Stimulated activated CD8-positive, alpha-beta memory T cell treated with anti-CD3 and anti-CD28 coated beads, Interleukin-7, amount 100 ng/mL, for 24 hours (primary cell): ENCODE data around the gene TMEM50B.
"Not testable (repeated sequence)": the region's sequence is repeated elsewhere in the genome, so short reads cannot be mapped to it uniquely, and the experiment has no call there.

Experiments used
- DNase-seq: peaks from one replicate; pipeline ENCODE4 v3.0.0-alpha.2; 2020; ENCODE audit warnings: low read depth

The TMEM50B gene

DNA sequence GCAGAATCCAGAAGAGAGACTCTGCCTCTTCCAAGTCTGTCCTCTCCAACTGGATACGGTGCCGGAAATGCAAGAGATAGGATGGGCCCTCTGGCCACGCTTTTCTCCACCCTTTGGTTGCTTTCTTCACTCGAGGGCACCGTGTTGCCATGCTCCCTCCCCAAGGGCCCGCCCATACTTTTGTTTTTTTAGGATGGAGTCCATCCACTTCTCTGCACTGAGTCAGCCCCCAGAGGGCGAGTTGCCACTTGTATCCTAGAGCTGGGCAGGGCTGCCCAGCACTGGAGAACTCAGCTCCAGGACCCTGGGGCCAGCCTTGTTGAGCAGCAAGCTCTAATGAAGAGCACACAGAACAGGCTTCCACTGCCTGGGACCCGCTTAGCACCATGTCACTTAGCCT, 51.1 kb downstream of the TMEM50B start:
- DNase-seq = no peak

DNA sequence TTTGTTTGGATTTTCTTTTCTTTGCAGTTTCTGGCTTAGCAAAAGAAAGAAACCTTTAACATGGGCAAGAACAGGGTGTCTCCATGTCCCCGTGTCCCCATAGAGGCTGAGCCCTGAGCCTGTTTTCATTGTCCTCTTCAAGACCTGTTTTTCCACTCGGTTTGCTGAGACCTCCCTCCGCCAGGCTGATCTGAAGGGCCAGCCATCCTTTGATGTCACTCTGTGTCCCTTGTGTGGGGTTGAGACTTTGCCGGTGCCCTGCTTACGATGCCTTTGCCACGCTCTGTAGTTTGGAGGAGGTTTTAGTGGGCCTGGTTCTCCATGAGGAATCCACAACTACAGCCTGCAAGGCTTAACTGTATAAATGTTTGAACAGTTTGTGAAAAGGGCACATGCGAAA, 52.7 kb downstream of the TMEM50B start:
- DNase-seq = no peak

DNA sequence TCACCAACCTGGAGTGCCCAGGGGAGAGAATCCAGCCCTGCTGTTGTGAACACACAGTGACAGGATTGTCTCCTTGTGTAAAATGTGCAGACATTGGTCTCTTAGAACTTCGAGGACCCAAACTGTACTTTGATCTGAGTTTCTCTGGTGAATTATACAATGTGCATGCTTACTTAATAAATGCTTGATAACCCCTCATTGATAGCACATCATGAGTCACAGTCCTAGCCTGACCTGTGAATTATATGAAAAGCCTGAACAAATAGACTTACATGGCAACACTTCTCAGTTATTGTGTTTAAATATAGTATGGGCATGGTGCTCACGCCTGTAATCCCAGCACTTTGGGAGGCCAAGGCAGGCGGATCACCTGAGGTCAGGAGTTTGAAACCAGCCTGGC, 53.9 kb downstream of the TMEM50B start:
- DNase-seq = no peak

DNA sequence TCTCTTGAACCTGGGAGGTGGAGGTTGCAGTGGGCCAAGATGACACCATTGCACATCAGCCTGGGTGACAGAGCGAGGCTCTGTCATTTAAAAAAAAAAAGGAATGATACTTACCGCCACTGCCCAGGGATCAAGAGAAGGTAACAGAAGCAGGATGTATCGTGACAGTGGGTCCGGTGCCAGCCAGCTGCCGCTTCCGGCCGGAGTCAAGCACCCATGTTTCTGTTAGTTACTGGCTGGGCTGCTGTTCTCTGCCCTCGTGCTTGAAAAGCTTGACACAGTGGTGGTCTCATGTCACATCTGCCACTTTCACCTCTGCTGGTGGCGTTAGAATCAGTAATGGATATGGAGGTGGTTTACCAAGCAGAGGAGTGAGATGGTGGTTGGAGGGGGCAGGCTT, 55.6 kb downstream of the TMEM50B start:
- no peak for DNase-seq

DNA sequence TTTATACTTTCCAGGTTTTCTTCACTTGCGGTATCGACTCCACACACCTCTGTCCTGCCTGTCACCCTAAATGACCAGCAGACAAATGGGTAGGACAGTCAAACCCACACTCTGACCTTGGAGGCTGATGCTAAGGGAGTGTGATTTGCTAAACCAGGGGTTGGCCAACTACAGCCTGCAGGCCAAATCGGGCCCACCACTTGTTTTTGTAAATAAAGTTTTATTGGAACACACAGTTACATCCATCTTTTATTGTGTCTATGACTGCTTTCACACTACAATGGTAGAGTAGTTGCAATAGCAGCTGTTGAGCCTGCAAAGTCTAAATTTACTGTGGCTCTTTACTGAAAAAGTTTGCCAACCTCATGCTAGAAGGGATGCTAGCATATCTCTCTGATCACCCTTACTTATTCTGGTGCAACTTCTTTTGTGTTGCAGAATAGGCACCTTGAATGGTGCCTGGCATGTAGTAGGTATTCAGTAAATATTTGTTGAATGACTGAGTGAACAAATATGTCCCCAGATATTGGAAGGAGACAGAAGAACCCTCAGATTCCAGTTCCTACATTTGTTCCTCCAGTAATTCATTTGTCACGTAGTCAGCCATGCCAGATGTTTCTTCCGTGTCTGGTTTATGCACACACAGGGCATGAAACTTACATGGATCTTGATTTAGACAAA, 57.9 kb downstream of the TMEM50B start:
- no peak for DNase-seq

DNA sequence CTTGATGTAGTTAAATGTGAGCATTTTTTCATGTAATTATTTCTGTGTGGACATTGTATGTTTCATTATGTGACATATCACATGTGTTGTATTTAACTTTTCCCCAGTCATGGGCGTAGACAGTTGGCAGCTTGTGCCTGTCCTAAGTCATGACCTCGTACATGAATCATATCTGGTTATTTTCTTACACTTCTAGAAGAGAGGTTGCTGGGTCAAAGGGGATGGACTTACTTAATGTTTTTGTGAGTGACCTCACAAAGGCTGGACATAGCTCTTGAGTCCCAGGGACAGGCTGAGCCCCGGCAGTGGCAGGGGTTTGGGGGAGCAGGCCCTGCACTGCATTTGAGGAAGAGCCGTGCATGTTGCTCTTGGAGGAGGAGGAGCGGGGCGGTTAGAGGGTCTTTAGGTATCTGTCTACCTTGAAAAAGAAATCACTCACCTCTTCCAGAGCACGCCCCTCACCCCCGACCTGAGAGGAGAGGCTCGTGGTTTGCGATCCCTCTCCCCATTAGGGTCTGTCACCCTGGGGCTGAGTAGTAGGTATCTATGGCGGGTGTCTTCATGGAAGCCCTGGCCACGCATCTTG, 60.1 kb downstream of the TMEM50B start:
- DNase-seq = no peak

DNA sequence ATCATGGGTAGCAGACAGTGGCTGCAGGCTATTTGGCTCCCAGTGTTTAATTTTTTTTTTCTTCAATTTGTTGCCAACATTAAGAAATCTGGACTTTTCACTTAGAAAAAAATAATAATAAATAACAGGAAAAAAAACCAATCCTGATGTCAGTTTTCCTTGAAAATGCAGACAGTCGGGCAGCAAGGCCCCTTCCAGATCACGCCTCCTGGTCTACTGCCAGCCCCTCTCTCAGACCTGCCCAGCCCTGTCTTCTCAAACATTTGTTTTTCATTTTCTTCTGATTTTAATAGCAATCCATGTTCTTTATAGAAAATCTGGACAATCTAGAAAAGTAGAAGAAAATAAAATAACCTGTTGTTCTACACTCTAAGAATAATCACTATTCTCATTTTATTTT, 61.1 kb downstream of the TMEM50B start:
- no peak for DNase-seq

DNA sequence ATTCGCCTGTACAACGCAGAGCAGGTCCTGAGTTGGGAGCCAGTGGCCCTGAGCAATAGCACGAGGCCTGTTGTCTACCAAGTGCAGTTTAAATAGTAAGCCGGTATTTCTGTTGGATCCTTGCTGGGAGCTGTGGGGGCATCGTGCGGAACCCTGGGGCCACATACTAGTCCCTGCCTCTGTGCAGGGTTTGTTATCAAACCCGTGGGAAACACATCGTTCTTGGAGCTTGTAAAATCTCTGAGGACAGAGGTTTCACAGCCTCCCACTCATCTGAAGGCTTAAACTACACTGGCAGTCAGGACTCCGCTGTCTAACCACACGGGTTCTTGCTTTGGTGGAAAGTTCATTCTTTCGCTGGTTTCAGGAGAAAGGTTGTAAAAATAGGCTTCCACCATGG, 64.8 kb downstream of the TMEM50B start:
- no peak for DNase-seq

DNA sequence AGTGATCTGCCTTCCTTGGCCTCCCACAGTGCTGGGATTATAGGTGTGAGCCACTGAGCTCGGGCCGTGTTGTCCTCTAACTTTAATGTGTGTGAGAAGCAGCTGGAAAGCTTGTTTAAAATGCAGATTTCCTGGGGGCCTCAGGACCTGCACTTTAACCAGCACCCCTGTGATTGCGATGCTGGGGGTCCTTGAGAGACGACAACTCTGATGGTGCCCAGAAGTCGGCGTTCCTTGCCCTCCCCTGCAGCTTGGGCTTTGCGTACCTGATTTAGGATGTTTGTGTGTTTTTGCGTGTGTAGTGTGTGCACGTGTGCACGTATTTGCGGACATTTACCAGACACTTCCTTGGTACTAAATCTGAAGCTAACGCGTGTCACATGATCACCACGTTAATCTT, 65.7 kb downstream of the TMEM50B start:
- DNase-seq = no peak

DNA sequence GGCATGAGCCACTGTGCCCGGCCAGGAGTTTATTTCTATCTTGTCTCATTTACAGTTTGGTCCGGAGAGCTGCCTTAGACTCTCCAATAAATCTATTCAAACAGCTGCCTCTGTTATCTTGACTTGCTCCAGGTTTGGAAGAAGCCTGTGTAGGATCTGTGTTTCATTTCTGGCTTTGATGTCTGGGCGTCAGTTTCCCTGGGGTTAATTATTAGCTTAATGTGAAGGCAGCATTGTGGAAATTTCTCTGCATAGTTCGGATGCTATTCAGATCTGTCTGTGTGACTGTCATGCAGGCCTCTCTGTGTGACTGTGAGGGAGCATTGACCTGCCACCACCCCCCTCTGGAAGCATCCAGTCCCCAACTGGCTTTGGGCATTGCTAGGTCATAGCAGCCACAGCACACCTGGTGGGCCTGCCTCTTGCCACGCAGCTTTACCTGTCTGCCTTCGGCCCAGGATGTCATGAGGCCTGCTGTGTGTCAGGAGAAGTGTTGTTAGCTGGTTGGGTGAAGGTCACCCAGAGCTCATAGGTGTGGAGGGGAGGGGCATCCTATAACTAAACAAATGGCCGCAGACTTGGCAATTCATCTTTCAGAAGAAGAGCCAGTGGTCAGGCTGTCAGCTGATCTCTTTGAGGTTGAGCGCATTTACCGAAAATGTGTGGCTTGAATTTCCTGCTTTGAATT, 66.8 kb downstream of the TMEM50B start:
- no peak for DNase-seq

DNA sequence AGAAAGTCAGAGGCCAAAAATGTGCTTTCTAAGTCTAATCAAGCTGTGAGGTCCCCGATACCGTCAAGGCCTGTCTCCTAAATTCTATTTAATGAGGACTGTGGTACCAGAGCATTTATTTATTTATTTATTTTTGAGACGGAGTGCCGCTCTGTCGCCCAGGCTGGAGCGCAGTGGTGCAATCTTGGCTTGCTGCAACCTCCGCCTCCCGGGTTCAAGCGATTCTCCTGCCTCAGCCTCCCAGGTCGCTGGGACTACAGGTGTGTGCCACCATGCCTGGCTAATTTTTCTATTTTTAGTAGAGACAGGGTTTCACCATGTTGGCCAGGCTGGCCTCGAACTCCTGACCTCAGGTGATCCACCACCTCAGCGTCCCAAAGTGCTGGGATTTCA, 67.3 kb downstream of the TMEM50B start:
- not testable (repeated sequence) for DNase-seq

DNA sequence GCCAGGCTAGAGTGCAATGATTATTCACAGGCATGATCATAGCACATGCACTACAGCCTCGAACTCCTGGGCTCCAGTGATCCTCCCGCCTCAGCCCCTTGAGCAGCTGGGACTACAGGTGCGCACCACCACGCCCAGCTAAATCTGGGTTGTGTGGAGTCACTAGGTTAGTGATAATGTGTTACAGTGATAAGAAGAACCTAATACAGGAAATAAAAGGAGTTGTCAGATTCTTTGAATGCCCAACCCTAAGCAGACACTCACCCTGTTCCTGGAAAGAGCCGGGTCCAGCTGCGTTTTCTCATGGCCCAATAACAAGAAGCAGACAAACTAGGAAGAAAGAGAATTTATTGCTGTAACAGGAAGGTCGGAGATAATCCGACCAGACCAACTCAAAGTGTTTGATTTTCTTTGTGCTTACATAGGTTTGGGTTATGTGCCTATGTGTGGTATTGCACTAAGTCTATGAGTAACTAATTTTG, 67.8 kb downstream of the TMEM50B start:
- DNase-seq = no peak

DNA sequence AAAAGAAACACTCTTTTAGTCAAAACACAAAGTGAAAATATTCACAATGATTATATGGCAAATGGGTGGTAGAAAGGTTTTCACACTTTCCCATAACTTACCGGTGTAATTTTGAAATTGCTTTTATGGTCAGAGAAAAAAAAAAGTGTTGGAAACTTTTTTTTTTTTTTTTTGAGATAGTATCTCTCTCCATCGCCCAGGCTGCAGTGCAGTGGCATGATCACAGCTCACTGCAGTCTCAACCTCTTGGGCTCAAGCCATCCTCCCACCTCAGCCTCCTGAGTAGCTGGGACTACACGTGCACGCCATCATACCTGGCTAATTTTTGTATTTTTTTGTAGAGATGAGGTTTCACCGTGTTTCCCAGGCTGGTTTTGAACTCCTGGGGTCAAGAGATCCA, 73.3 kb downstream of the TMEM50B start:
- DNase-seq = no peak

DNA sequence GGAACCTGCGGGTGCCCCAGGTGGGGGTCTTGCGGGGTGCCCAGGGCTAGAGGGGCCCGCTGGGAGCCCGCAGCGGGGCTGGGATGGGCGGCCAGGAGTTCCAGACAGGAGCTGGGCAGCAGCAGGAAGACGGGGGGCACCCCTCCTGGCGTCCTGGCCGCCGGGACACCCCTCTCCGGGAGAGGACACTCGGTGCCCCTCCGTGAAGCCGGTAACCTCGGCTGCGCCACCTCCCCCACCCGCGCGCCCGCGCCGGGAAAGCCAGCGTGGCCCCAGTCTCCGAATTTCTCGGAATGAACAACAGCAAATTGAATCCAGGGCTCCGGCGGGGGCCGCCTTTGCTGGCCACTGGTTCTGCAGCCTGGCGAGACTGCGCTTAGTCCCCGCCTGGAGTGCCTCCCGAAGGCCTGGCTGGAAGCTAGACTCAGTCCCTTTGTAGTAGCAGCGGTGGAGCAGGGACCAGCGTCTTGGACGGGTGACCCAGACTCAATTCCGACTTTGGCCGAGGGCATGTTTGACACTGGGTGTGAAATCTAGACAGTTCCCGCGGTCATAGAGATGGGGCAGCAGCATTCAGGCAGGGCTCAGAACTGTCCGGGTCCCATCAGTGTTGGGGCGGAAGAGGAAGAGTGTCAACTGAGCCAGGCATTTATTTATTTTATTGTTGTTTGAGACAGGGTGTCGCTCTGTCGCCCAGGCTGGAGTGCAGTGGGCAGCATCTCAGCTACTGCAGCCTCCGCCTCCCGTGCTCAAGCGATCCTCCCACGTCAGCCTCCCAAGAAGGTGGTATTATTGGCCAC, 75.8 kb downstream of the TMEM50B start:
- DNase-seq = no peak

DNA sequence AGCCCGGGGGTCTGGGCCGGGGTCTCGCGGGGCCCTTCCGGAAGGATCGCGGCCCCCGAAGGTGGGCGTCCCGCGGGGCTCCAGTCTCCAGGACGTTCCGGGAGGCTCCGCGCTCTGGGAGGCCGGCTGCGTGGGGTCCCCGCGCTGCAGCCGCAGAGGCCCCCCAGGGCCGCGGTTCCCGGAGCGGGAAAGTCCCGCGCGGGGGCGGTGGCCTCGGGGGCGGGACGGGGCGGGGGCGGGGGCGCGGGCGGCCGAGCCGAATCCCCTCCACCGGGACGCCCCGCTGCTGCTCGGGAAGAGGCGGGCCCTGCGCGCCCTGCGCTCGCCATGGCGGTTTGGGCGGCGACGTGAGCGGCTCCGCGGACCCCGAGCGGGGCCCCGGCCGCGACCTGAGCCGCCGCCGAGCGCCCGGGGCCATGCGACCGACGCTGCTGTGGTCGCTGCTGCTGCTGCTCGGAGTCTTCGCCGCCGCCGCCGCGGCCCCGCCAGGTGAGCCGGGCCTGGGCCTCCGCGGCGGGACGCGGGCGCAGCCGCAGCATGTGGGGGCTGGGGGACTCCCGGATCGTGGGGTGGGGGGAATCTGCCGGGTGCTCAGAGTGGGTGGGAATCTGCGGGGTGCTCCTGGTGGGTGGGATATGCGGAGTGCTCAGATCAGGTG, 76.5 kb downstream of the TMEM50B start, which contains the start of gene IFNGR2:
Gene IFNGR2, plus strand, starts transcription at position 286 of the 658 bp plus-strand sequence. Its CDS starts 131 bp downstream, at position 417.
- DNase-seq = no peak

DNA sequence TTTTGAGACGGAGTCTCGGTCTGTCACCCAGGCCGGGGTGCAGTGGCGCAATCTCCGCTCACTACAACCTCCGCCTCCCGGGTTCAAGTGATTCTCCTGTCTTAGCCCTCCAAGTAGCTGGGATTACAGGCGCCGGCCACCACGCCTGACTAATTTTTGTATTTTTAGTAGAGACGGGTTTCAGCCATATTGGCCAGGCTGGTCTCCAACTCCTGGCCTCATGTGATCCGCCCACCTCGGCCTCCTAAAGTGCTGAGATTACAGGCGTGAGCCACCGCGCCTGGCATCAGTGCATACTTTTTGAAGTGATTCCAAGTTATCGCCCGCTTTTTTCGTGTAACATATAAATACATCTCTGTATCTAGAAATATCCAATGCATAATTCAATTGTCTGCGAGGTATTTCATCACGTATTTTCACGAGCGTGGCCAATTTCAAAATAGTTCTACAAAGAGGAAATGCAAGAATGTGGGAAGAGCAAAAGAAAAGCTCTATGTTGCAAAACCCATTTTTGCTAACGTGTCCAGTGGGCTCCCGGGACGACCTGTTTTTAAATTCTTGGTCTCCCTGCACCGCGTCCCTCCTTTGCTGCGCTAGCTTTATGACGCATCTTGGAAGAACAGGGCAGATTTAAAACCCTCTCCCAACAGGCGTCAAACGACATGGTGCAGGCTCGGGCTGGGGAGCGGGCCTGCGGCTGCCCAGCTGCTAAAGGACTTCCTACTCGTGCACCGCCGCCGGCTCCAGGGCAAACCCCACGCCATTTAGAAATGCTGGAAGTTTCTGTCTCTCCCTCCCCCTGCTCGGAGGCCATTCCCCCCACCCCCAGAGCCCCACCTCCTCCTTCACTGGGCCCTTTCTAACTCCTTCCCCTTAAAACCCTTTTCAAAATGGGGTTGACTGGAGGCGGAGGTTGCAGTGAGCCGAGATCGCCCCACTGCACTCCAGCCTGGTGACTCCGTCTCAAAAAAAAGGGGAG, 77.5 kb downstream of the TMEM50B start:
- no peak for DNase-seq

DNA sequence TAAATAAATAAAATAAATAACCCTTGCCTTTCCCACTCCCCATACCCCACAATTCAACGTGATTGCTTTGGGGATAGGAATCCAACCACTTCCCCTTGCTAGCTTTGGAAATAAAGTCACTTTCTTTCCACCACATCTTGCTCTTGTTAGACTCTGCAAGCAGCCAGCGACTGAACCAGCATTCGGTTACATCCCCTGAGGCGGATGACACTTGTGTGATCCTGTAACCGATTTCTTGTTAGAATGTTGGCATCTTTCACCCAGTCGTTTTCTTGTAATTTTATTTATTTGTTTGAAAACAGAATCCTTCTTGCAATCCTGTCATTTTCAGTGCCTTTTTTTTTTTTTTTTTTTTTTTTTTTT, 78.2 kb downstream of the TMEM50B start:
- DNase-seq = no peak
